HG03565 (cell line): ENCODE measurements around the gene HOXB6.

Source experiments
- ATAC-seq: cut with Tn5 transposase; IDR thresholded peaks from one replicate; pipeline ENCODE4 v1.9.1; 2021; ENCODE audit warnings: mild to moderate bottlenecking, moderate library complexity; ENCODE audit not compliant: unreplicated experiment

HOXB6 gene

DNA sequence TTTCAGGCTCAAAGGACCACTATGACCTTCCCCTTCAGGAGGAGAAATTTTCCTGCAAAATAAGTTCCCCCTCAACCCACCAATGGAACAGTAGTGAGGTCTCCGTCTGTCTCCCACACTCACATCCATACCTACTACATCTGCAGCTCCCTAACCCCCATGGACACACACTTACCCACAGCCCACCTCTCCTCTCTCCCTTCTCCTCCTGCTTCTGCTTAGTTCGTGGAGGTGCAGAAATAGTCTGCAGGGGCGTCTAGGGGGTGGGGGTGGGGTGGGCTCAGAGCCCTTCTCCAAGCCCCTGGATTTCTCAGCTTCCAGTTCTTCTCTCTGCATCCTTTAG, 35.6 kb downstream of the HOXB6 start:
- no peak for ATAC-seq

- no peak for ATAC-seq
Observed at GRCh38 chr17:48568499-48569239, 36.1 kb downstream of the HOXB6 start.

- no peak for ATAC-seq
Observed at GRCh38 chr17:48567646-48568354, 37.0 kb downstream of the HOXB6 start.

DNA sequence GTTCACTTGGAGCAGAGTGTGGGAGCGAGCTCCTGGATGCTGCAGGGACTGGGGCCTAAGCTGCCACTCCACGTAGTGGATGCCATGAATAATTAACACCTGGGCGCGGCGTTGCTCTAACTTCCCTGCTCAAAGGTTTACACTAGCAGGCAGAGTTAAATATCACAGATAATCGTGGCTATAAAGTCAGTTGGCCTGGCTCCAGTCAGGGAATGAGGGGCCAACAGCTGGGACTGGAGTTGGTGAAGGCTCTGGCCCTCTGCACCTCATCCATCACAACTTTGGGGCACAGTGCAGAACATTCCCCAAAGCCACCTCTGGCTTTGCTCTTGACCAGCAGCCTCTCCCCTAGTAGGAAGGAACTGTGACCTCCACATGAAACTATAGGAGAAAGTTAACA, 37.6 kb downstream of the HOXB6 start:
- no peak for ATAC-seq

- ATAC-seq = no peak
Observed at GRCh38 chr17:48566717-48567116, 38.1 kb downstream of the HOXB6 start.

DNA sequence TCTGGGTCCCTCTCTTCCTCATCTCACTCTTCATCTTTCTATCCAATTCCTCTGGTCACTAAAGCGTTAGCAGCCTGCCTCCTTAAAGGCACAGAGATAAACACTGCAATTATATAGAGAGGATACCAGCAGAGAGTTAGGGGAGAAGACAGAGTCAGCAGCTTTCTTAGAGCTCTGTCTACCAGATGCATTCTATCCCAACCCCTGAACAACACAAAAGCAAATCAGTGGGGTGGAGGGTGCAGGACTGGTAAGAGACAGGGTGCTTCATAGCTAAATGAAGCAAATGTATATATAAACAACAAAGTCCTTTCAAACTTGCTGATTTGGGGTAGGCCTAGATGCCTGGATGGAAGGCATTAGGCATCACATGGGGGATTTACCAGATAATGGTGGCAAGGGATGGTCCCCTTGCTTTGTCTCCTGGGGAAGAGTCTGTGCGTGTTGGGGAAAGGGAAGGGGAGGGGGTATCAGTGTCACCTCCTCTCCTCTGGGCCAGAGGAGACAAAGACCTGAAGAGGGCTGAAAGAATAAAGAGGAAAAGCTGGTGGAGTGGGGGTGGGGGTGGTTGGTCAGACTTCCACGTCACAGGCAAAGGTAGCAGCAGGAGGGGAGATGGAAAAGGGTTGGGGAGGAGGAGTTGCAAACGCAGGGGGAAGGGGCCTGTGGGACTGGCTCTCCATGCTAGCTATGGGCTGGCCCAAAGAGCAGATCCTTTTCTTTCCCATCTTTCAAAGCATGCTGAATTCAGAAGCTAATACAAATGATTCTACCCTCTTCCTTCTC, 38.7 kb downstream of the HOXB6 start:
- no peak for ATAC-seq

DNA sequence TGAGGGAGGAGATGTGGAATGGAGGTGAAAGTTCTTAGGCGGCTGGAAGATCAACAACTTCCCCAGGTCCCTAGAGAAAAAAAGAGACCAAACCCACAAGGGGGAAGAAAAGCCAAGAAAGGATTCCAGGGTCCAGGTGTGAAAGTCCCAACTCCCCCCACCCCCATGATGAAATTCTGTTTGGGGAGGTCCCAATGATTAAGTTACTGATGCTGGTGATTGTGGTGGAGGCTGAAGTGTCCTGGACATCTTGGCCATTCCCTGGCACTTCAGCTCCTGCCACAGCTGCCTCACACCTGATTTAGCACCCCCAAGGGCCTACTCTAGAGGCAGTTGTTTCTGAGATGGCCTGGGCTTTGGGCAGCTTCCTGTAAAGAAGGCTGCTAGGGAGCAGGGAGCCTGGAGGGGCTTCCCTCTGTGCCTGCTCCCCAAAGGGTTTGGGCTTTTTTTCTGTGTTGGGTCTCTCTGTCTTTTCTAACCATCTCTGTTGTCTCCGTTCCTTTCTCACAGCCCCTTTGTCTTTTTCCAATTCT, 39.7 kb downstream of the HOXB6 start:
- no peak for ATAC-seq

GRCh38 chr17:48564188-48565021, 40.4 kb downstream of the HOXB6 start:
- no peak for ATAC-seq

GRCh38 chr17:48563867-48564187, 41.0 kb downstream of the HOXB6 start:
- no peak for ATAC-seq

DNA sequence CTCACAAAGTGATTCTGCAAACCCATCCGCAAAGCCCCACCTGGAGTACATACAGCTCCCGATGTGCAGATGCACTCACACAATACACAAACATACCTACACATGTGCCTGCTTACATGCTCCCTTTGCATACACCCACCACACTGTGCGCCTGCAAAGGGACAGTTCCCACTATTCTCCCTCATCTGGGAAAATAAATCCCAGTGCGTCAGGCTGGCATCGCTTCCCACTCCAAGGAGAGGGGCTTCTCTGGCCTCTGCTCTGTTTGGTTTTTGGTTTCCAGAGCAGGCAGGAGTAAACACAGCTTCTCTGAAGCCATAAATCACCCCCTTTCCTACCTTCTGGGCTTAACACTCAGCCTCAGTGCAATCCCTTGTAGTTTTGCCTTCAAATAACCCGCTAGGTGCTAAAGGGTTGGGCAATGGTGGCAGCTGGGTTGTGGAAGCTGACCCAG, 41.4 kb downstream of the HOXB6 start:
- ATAC-seq = no peak

- no peak for ATAC-seq
Observed at GRCh38 chr17:48562934-48563333, 41.9 kb downstream of the HOXB6 start.

DNA sequence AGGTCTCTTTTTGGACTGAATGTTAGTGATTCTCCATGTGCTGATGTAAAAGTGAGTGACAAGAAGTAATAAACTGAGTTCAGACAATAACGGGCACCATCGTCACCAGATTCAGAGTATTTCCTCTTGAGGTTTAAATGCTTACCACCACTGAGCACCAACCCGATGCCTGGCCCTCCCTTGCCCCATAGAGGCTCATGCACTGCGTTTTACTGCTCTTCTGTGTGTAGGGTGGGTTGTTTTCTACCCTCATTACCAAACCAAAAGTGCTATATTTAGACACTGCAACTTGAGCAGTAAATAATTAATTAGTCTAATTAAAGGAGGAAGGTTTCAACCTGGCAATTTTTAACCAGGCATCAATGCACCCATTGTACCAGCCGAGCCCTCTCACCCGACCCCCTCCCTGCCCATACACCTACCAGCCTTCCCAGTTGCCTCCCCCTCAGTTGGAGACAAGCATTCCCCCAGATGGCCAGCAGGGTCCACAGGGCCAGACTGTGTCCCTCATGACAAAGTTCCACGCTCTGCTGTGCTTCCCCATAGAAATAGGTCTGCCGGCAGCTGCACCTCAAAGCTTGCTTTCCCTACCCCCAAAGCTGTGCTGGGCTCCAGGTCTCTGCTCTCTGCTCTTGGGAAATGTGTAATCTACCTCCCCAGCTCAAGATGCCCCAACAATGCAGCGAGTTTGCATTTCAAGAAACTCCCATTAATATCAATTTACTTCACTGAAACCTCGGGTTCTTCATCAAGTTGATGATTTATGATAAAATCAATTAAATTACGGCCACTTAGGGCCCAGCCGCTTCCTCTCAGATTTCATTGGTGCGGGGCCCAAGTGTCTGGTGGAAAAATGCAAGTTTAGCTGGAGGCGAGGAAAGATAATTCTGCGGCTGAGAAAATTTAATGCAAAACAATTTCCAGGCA, 42.6 kb downstream of the HOXB6 start:
- no peak for ATAC-seq

DNA sequence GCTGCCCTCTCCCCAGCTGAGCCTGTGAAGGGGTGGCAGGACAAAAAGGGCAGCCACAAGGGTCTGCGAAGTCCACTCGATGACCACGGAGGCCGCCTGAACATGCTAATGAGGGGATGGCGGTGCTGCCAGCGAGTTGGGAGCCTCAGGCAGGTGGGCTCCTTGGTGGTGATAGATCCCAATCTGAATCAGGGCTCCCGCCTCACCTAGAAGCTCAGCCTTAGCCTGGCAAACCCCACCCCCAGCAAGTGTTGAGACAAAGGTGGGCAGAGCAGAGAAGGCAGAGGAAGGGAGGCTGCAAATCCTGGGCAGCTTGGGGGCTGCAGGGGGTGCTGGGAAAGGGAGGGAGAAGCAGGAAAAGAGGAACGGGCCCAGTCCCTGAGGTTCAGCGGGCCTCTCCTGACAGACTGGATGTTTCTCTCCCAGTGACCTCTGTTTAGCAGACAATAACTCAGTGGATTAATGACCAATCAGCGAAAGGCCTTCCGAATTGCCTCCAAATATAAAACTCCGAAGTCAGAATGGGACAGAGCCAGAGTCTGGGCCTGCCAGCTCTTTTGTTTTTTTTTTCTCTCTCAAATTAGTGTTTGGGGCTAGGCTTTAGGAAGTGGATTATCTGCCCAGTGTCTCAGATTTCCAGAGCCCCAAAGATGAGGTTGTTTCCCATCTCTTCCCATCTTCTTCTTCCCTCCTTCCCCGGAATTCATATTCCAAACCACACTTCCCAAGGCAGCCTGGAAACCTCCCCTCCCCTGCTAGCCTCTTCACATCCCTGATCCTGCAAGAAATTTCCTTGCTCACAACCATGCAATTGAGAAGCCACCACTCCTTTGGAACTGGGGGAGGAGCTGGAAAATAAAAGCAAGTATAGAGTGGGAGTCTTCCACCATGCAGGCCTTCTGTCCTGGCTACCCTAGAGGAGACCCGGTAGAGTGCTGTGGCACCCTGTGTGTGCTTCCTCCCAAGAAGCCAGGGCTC, 44.7 kb downstream of the HOXB6 start:
- no peak for ATAC-seq

DNA sequence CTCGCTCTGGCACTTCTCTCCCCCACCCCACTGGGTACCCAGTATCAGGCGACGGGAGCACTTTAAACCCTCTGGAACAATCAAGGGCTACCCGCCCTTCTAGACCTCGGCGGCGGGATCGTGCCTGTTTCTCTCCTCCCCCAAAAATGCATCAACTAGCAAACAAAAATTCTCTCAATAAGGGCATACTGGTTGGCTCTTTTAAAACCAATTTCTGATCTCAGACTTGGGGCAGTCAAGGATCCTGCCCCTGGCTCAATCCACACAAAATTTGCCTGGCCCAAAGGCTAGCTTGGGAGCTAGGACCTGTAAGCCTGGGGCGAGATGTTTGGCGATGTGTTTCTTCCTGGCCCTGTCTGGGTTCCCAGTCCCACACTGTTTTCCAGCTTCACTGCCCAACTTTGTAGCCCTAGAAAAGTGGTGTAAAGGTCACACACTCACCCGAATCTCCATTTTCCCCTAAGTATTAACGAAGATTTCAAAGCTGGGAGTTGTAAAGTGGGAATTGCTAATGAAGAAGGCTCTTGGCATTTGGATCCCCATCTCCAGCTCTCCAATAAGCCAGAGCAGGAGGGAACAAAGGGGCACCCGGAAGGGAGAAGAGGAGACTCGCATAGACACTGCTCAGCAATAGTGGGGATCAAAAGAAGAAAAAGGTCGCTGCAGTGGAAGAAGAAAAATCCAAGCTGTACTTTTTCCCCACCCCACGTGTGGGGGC, 45.5 kb downstream of the HOXB6 start:
- no peak for ATAC-seq

DNA sequence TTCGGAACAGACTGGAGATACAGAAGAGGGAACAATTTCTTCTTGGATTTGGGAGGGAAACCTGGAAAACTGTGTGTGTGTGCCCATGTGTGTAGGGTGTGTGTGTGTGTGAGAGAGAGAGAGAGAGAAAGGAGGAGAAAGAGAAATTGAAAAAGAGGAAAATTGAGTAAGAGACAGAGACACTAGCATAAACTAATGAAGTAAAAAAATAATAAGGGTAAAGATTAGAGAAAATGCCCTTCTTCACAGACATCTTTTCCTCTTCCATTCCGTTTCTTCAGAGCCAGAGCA, 46.0 kb downstream of the HOXB6 start:
- ATAC-seq = no peak

- no peak for ATAC-seq
Observed at GRCh38 chr17:48558057-48558830, 46.5 kb downstream of the HOXB6 start.
